Keratinocyte (primary cell): ENCODE data around the gene POR. TPM values are rescaled to one million over a fixed set of nuclear protein-coding genes. Genes with fewer than 3 reads are reported as not detected.

Source experiments
- DNase-seq: peaks from one replicate; pipeline ENCODE4 v3.0.0-alpha.2; 2011; ENCODE audit warnings: low read depth, missing footprints, low spot score
- FAIRE-seq: peaks from 2 replicates; lab custom pipeline; 2011; peaks lifted over from hg19 to GRCh38; lab: Jason Lieb, UNC
- H2AFZ ChIP-seq: 2 replicates; pipeline ENCODE4 v1.6.0; 2012; ENCODE audit warnings: low read length, control low read depth, inconsistent platforms; ENCODE audit not compliant: control insufficient read depth
- H3K27ac ChIP-seq: 2 replicates; pipeline ENCODE4 v1.5.1; 2011; ENCODE audit warnings: low read length; ENCODE audit not compliant: control insufficient read depth, insufficient read depth
- H3K27me3 ChIP-seq: 3 replicates; pipeline ENCODE4 v1.6.0; 2011; ENCODE audit warnings: low read length; ENCODE audit not compliant: control insufficient read depth, insufficient read depth; ENCODE audit errors: extremely low read depth
- H3K36me3 ChIP-seq, 2 experiments: 2 replicates in 1 of 2; 3 replicates in 1 of 2; pipeline ENCODE4 v1.5.1; 2011; ENCODE audit warnings: low read length in 2 of 2, mild to moderate bottlenecking in 1 of 2; ENCODE audit not compliant: control insufficient read depth in 2 of 2, insufficient read depth in 2 of 2; ENCODE audit errors: extremely low read depth in 1 of 2
- H3K4me1 ChIP-seq: 3 replicates; pipeline ENCODE4 v1.5.1; 2011; ENCODE audit warnings: low read length; ENCODE audit not compliant: control insufficient read depth, insufficient read depth; ENCODE audit errors: extremely low read depth
- H3K4me2 ChIP-seq: 3 replicates; pipeline ENCODE4 v1.6.0; 2011; ENCODE audit warnings: low read depth, low read length; ENCODE audit not compliant: control insufficient read depth, insufficient read depth; ENCODE audit errors: extremely low read depth
- H3K4me3 ChIP-seq, 3 experiments: fragments of 200-600 bp in 1 of 3; sonication (generic) in 1 of 3; 2 replicates in 2 of 3; 3 replicates in 1 of 3; pipeline ENCODE4 v1.5.1; 2011 to 2016; ENCODE audit warnings: low read length in 3 of 3, mild to moderate bottlenecking in 3 of 3, control low read depth in 2 of 3, inconsistent platforms in 1 of 3, low read depth in 1 of 3, mixed read lengths in 1 of 3, mixed run types in 1 of 3, moderate library complexity in 1 of 3; ENCODE audit not compliant: control insufficient read depth in 2 of 3, insufficient read depth in 2 of 3; ENCODE audit errors: extremely low read depth in 1 of 3
- H3K79me2 ChIP-seq: 2 replicates; pipeline ENCODE4 v1.6.0; 2012; ENCODE audit warnings: low read length; ENCODE audit not compliant: control insufficient read depth, insufficient read depth
- H3K9ac ChIP-seq: 3 replicates; pipeline ENCODE4 v1.6.0; 2011; ENCODE audit warnings: low read length; ENCODE audit not compliant: control insufficient read depth, insufficient read depth; ENCODE audit errors: extremely low read depth
- H3K9me1 ChIP-seq: 3 replicates; pipeline ENCODE4 v1.6.0; 2011; ENCODE audit warnings: low read length; ENCODE audit not compliant: control insufficient read depth, insufficient read depth; ENCODE audit errors: extremely low read depth
- H3K9me3 ChIP-seq: 2 replicates; pipeline ENCODE4 v1.5.1; 2012; ENCODE audit warnings: low read depth, low read length; ENCODE audit not compliant: control insufficient read depth
- H4K20me1 ChIP-seq: 3 replicates; pipeline ENCODE4 v1.6.0; 2011; ENCODE audit warnings: low read length; ENCODE audit not compliant: control insufficient read depth, insufficient read depth; ENCODE audit errors: extremely low read depth
- EZH2 ChIP-seq: IDR thresholded peaks from one replicate; pipeline ENCODE4 v1.6.1; 2012; ENCODE audit warnings: inconsistent platforms, mild to moderate bottlenecking, low read length, moderate library complexity
- dilution Hi-C: fragments of 300-500 bp; cut with MboI; formaldehyde crosslinking; loops from one replicate; pipeline ENCODE4 v1.7.0; 2020; ENCODE audit warnings: low sequenced_read_pairs; ENCODE audit not compliant: extremely low pct_ligation_motif_present
- polyA plus RNA-seq, 5 experiments: library from polyadenylated mRNA; depleted of rRNA in 3 of 5; stranded (reverse) in 3 of 5; stranded (forward) in 1 of 5; unstranded in 1 of 5; fragments of >200 nt; gene quantifications; 1 replicate in 1 of 5; 2 replicates in 3 of 5; 3 replicates in 1 of 5; pipeline versions ENCODE4 v1.2.1 to v1.2.3, GENCODE V29; 2011 to 2012; ENCODE audit warnings: missing spikeins in 2 of 5, low read depth in 1 of 5, low replicate concordance in 1 of 5
- TF ChIP-seq, protein P1 (sequence below), 3 experiments: IDR thresholded peaks in 1 of 3; conservative IDR thresholded peaks in 1 of 3; optimal IDR thresholded peaks in 1 of 3; 2 replicates in 2 of 3; 3 replicates in 1 of 3; pipeline versions ENCODE3 to v1.5.1; 2011; ENCODE audit warnings: low read length in 3 of 3, mild to moderate bottlenecking in 3 of 3, moderate library complexity in 2 of 3, control low read depth in 1 of 3, inconsistent platforms in 1 of 3; ENCODE audit not compliant: insufficient read depth in 2 of 3; ENCODE audit errors: extremely low read depth in 1 of 3

Gene POR
- polyA plus RNA-seq, 1 donor (not counting 4 experiments of a cell fraction or from before 2014, with no cell fraction given), result 28.6 TPM

DNA sequence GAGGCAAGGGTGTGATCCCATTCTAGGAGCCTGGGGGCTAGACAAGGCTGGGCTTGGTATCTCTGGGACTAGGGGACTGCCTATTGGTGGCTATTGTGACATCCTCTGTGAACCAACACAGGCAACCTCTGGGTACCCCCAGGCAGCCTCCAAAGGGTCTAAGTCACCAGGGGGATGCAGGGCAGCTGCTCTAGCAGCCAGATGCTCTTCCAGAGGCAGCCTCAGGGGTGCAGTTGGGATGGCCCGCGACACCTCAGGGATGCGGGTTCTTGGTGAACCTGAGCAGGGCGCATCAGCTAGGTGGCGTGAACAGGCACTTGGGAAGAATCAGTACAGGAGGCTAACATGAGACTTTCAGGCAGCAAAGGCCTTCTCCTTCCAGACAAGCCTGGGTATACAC lies 81.0 kb downstream of the POR start:
- Histone ChIP-seq H3K4me1 (peaks cover 4% of the 10 kb centered on the region), H3K4me3 (no peak overlapping the region), H3K4me2 (no peak overlapping the region), H3K36me3 (peaks cover 13 to 17% of the 10 kb centered on the region in 2 experiments), H3K27ac (no peak overlapping the region), H3K79me2 (no peaks in the 10 kb centered on the region), H2AFZ (no peak overlapping the region), H3K27me3 (no peaks in the 10 kb centered on the region), H3K9ac (no peak overlapping the region), H3K9me1 (no peaks in the 10 kb centered on the region), H4K20me1 (no peaks in the 10 kb centered on the region), H3K9me3 (no peaks in the 10 kb centered on the region)
- TF ChIP-seq, protein P1, sequence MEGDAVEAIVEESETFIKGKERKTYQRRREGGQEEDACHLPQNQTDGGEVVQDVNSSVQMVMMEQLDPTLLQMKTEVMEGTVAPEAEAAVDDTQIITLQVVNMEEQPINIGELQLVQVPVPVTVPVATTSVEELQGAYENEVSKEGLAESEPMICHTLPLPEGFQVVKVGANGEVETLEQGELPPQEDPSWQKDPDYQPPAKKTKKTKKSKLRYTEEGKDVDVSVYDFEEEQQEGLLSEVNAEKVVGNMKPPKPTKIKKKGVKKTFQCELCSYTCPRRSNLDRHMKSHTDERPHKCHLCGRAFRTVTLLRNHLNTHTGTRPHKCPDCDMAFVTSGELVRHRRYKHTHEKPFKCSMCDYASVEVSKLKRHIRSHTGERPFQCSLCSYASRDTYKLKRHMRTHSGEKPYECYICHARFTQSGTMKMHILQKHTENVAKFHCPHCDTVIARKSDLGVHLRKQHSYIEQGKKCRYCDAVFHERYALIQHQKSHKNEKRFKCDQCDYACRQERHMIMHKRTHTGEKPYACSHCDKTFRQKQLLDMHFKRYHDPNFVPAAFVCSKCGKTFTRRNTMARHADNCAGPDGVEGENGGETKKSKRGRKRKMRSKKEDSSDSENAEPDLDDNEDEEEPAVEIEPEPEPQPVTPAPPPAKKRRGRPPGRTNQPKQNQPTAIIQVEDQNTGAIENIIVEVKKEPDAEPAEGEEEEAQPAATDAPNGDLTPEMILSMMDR (optimal IDR thresholded peaks at IDR 0.05 in 1 of 3, IDR thresholded peaks at IDR 0.05 in 1 of 3, conservative IDR thresholded peaks at IDR 0.05 in 1 of 3; ENCODE audit: extremely low read depth in 1 of 3, insufficient read depth in 2 of 3, low read length in 3 of 3), result no peak
- no peak for TF ChIP-seq EZH2
- dilution Hi-C loops, result no loop called here
- no peak for DNase-seq
- FAIRE-seq, result no peak

DNA sequence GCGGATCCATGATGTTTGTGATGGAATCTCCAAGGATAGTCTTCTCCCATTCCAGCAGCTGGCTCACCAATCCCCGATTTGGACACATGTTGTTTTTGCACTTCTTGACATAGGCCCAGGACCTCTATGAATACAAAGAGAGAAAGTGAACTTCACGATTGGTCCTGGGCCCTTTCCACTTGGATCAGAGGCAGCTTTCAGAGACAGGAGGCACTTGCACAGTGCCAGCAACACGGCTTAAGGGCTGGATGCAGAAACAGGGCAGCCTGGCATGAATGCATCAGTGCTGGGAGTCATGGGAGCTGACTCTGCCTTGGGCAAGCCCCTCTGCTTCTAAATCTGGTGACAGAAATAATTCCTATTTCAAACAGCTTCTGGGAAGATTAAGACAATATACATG lies 81.5 kb downstream of the POR start:
- Histone ChIP-seq H3K4me3 (no peak overlapping the region), H3K9ac (no peak overlapping the region), H3K9me1 (no peaks in the 10 kb centered on the region), H3K27ac (no peak overlapping the region), H2AFZ (no peak overlapping the region), H3K27me3 (no peaks in the 10 kb centered on the region), H3K36me3 (peaks cover 13 to 20% of the 10 kb centered on the region in 2 experiments), H3K4me2 (no peak overlapping the region), H3K79me2 (no peaks in the 10 kb centered on the region), H3K9me3 (no peaks in the 10 kb centered on the region), H3K4me1 (peaks cover 4% of the 10 kb centered on the region), H4K20me1 (no peaks in the 10 kb centered on the region)
- DNase-seq (no peak), FAIRE-seq (no peak)
- TF ChIP-seq EZH2, result no peak
- TF ChIP-seq, protein P1 (optimal IDR thresholded peaks at IDR 0.05 in 1 of 3, IDR thresholded peaks at IDR 0.05 in 1 of 3, conservative IDR thresholded peaks at IDR 0.05 in 1 of 3; ENCODE audit: extremely low read depth in 1 of 3, insufficient read depth in 2 of 3, low read length in 3 of 3), result no peak
- dilution Hi-C loops, result no loop called here
